IMR-90 (cell line): ENCODE results near the gene TBC1D32. TPM values are rescaled to one million over a fixed set of nuclear protein-coding genes. Genes with fewer than 3 reads are reported as not detected.

Source experiments
- ATAC-seq: fragments of 200-7000 bp; cut with Tn5 transposase; 2 replicates; pipeline ENCODE4 v1.9.1; 2020; ENCODE audit warnings: low read depth, mild to moderate bottlenecking, moderate library complexity
- BruUV-seq: library from RNA; stranded (reverse); fragments of 400-500 nt; replicated peaks from 2 replicates; lab custom pipeline; 2021; lab: Mats Ljungman, UMichigan
- CTCF ChIA-PET: fragments of 300-600 bp; formaldehyde crosslinking; extraction: SDS; loops from one replicate; lab custom pipeline; 2021; ENCODE audit warnings: antibody characterized with exemption; lab: Yijun Ruan, JAX
- POLR2A ChIA-PET: fragments of 300-600 bp; sonication (Branson Sonifier 250); formaldehyde crosslinking; loops from one replicate; lab custom pipeline; 2022; ENCODE audit warnings: antibody characterized with exemption; ENCODE audit not compliant: unreplicated experiment; lab: Charles Lee
- DNase-seq: peaks from one replicate; pipeline ENCODE4 v3.0.0; 2013
- H2AFZ ChIP-seq: replicated peaks from 2 replicates; pipeline ENCODE3; 2013; ENCODE audit warnings: low read length, mild to moderate bottlenecking; ENCODE audit not compliant: poor library complexity
- H2AK5ac ChIP-seq: 2 replicates; pipeline ENCODE4 v1.6.1; 2013; ENCODE audit warnings: low read depth, low read length, inconsistent platforms
- H2AK9ac ChIP-seq: replicated peaks from 2 replicates; pipeline ENCODE3; 2013; ENCODE audit warnings: mild to moderate bottlenecking, low read depth, low read length, moderate library complexity; ENCODE audit not compliant: poor library complexity
- H2BK120ac ChIP-seq: 2 replicates; pipeline ENCODE4 v1.6.1; 2013; ENCODE audit warnings: low read depth, low read length, inconsistent platforms
- H2BK15ac ChIP-seq: 3 replicates; pipeline ENCODE4 v1.6.1; 2013; ENCODE audit warnings: low read depth, low read length, inconsistent platforms
- H2BK20ac ChIP-seq: 2 replicates; pipeline ENCODE4 v1.6.1; 2013; ENCODE audit warnings: low read depth, mild to moderate bottlenecking, inconsistent platforms, low read length, moderate library complexity
- H2BK5ac ChIP-seq: 2 replicates; pipeline ENCODE4 v1.6.1; 2013; ENCODE audit warnings: mild to moderate bottlenecking, low read depth, low read length, inconsistent platforms; ENCODE audit not compliant: poor library complexity, severe bottlenecking
- H3K14ac ChIP-seq: replicated peaks from 2 replicates; pipeline ENCODE4 v1.6.1; 2013; ENCODE audit warnings: low read depth, low read length, inconsistent platforms
- H3K18ac ChIP-seq: 2 replicates; pipeline ENCODE4 v1.6.1; 2013; ENCODE audit warnings: low read depth, low read length, control low read depth
- H3K23ac ChIP-seq: 2 replicates; pipeline ENCODE4 v1.6.1; 2013; ENCODE audit warnings: low read depth, low read length, inconsistent platforms
- H3K27ac ChIP-seq: 2 replicates; pipeline ENCODE4 v1.5.1; 2013; ENCODE audit warnings: mild to moderate bottlenecking, control low read depth, low read length; ENCODE audit not compliant: insufficient read depth
- H3K27me3 ChIP-seq: 2 replicates; pipeline ENCODE4 v1.6.1; 2013; ENCODE audit warnings: low read length; ENCODE audit not compliant: control insufficient read depth, insufficient read depth
- H3K36me3 ChIP-seq: 2 replicates; pipeline ENCODE4 v1.6.1; 2013; ENCODE audit warnings: low read length, mixed read lengths; ENCODE audit not compliant: control insufficient read depth, insufficient read depth
- H3K4ac ChIP-seq: 2 replicates; pipeline ENCODE4 v1.6.1; 2013; ENCODE audit warnings: low read depth, low read length, inconsistent platforms
- H3K4me1 ChIP-seq: 2 replicates; pipeline ENCODE4 v1.6.1; 2013; ENCODE audit warnings: low read length, mixed read lengths; ENCODE audit not compliant: control insufficient read depth, insufficient read depth
- H3K4me2 ChIP-seq: 2 replicates; pipeline ENCODE4 v1.6.1; 2013; ENCODE audit warnings: low read depth, mild to moderate bottlenecking, control low read depth, low read length, moderate library complexity
- H3K4me3 ChIP-seq: 2 replicates; pipeline ENCODE4 v1.5.1; 2013; ENCODE audit warnings: low read depth, mild to moderate bottlenecking, control low read depth, low read length, moderate library complexity; ENCODE audit not compliant: insufficient read depth
- H3K56ac ChIP-seq: 2 replicates; pipeline ENCODE4 v1.6.1; 2013; ENCODE audit warnings: low read length, inconsistent platforms; ENCODE audit not compliant: insufficient read depth; ENCODE audit errors: extremely low read depth
- H3K79me1 ChIP-seq, 2 experiments: 2 replicates each; pipeline ENCODE4 v1.6.1; 2013; ENCODE audit warnings: low read length in 2 of 2, inconsistent platforms in 1 of 2, low read depth in 1 of 2
- H3K9ac ChIP-seq: 2 replicates; pipeline ENCODE4 v1.6.1; 2013; ENCODE audit warnings: low read depth, low read length, control low read depth
- H3K9me1 ChIP-seq: 2 replicates; pipeline ENCODE4 v1.6.1; 2013; ENCODE audit warnings: low read length, inconsistent platforms; ENCODE audit not compliant: insufficient read depth
- H3K9me3 ChIP-seq: 2 replicates; pipeline ENCODE4 v1.6.1; 2013; ENCODE audit warnings: low read length; ENCODE audit not compliant: control insufficient read depth, insufficient read depth
- H4K20me1 ChIP-seq: 2 replicates; pipeline ENCODE4 v1.6.1; 2013; ENCODE audit warnings: low read length, inconsistent platforms; ENCODE audit not compliant: insufficient read depth
- H4K5ac ChIP-seq: 2 replicates; pipeline ENCODE4 v1.6.1; 2013; ENCODE audit warnings: mild to moderate bottlenecking, low read depth, low read length, control low read depth
- H4K8ac ChIP-seq, 2 experiments: 2 replicates each; pipeline ENCODE4 v1.6.1; 2013; ENCODE audit warnings: low read depth in 2 of 2, low read length in 2 of 2, control low read depth in 1 of 2, inconsistent platforms in 1 of 2
- H4K91ac ChIP-seq: 2 replicates; pipeline ENCODE4 v1.6.1; 2013; ENCODE audit warnings: low read depth, low read length, inconsistent platforms; ENCODE audit not compliant: insufficient read depth
- BHLHE40 ChIP-seq: fragments of 150-350 bp; IDR thresholded peaks from 2 replicates; pipeline ENCODE4 v1.6.1; 2016; ENCODE audit warnings: mild to moderate bottlenecking, low read depth, low read length
- CHD1 ChIP-seq: IDR thresholded peaks from 2 replicates; pipeline ENCODE4 v1.6.1; 2012; ENCODE audit warnings: low read depth, low read length, improper control_type of control experiment
- CTCF ChIP-seq: conservative IDR thresholded peaks from 2 replicates; pipeline ENCODE4 v1.5.1; 2012; ENCODE audit warnings: mild to moderate bottlenecking, low read depth, low read length, improper control_type of control experiment
- MAFK ChIP-seq: IDR thresholded peaks from 2 replicates; pipeline ENCODE4 v1.6.1; 2012; ENCODE audit warnings: low read depth, low read length, improper control_type of control experiment
- MAZ ChIP-seq: IDR thresholded peaks from 2 replicates; pipeline ENCODE4 v1.6.1; 2012; ENCODE audit warnings: low read depth, mild to moderate bottlenecking, low read length, improper control_type of control experiment, moderate library complexity, borderline replicate concordance
- MXI1 ChIP-seq: IDR thresholded peaks from 2 replicates; pipeline ENCODE4 v1.6.1; 2012; ENCODE audit warnings: low read depth, mild to moderate bottlenecking, low read length, moderate library complexity, borderline replicate concordance
- NFE2L2 ChIP-seq: fragments of 150-350 bp; IDR thresholded peaks from 2 replicates; pipeline ENCODE4 v1.6.1; 2016; ENCODE audit warnings: low read depth, mild to moderate bottlenecking, low read length
- POLR2A ChIP-seq: IDR thresholded peaks from 2 replicates; pipeline ENCODE4 v1.6.1; 2012; ENCODE audit warnings: mild to moderate bottlenecking, low read depth, low read length
- RFX5 ChIP-seq: IDR thresholded peaks from 2 replicates; pipeline ENCODE4 v1.8.0; 2012; ENCODE audit warnings: low read depth, mild to moderate bottlenecking, low read length, moderate library complexity
- SMC3 ChIP-seq: fragments of 150-350 bp; IDR thresholded peaks from 2 replicates; pipeline ENCODE4 v1.6.1; 2016; ENCODE audit warnings: low read depth, mild to moderate bottlenecking, antibody characterized with exemption, low read length, moderate library complexity
- WGBS, 2 experiments: methylation state at CpG; one replicate each; pipeline versions ENCODE4 v1.1.5 to v1.1.7; 2013; ENCODE audit warnings: missing lambda C conversion rate in 2 of 2; ENCODE audit not compliant: insufficient read length in 1 of 2; ENCODE audit errors: extremely low coverage in 2 of 2; 5-methylcytosine and 5-hydroxymethylcytosine counted together
- dilution Hi-C: fragments of 300-500 bp; cut with HindIII; formaldehyde crosslinking; loops from one replicate; pipeline ENCODE4 v1.14.3; 2018; ENCODE audit warnings: low sequenced_read_pairs; ENCODE audit not compliant: unreplicated experiment
- in situ Hi-C: fragments of 300-500 bp; cut with MboI; formaldehyde crosslinking; loops from 3 replicates; pipeline ENCODE4 v1.14.3; 2019; ENCODE audit warnings: low sequenced_read_pairs, inconsistent platforms, mixed read lengths
- intact Hi-C: fragments of 100-400 bp; cut with micrococcal nuclease; formaldehyde crosslinking; loops from 2 replicates; pipeline ENCODE4 v1.10.0; 2022
- polyA plus RNA-seq, 3 experiments: library from polyadenylated mRNA; depleted of rRNA; stranded (reverse); fragments of >200 nt; gene quantifications; 2 replicates each; pipeline ENCODE4 v1.2.3, GENCODE V29; 2012; ENCODE audit warnings: low replicate concordance in 1 of 3
- total RNA-seq: library from RNA; depleted of rRNA; stranded (reverse); fragments of >200 nt; gene quantifications from 2 replicates; pipeline ENCODE4 v1.2.3, GENCODE V29; 2012
- TF ChIP-seq, protein P1 (sequence below): fragments of 150-350 bp; IDR thresholded peaks from 2 replicates; pipeline ENCODE4 v1.6.1; 2017; ENCODE audit warnings: mild to moderate bottlenecking, antibody characterized with exemption, low read length, low read depth
- TF ChIP-seq, protein P2 (sequence below): fragments of 150-350 bp; IDR thresholded peaks from 2 replicates; pipeline ENCODE4 v1.6.1; 2016; ENCODE audit warnings: low read depth, mild to moderate bottlenecking, low read length, moderate library complexity, borderline replicate concordance

Gene TBC1D32
- total and polyA plus RNA-seq, 2 of the 4 experiments (the other 2 are of a cell fraction), result 3.0 to 7.2 TPM

- H3K14ac ChIP-seq, result no peak overlapping the region
- H2AK5ac ChIP-seq, result no peak overlapping the region
- no peak overlapping the region for H2AFZ ChIP-seq
- no peak overlapping the region for H3K27ac ChIP-seq
- H3K4me3 ChIP-seq, result no peak overlapping the region
- dilution Hi-C loops (no loop called here), intact Hi-C loops (no loop called here), in situ Hi-C loops (no loop called here)
- H3K18ac ChIP-seq, result no peak overlapping the region
- H4K5ac ChIP-seq, result no peak overlapping the region
- CTCF ChIA-PET, result interaction anchor here (1.0 kb wide), 1 partner anchor 31 kb away, joined by 3 read pairs; no protein-coding TSS in a partner anchor
- no peaks in the 10 kb centered on the region for H3K79me1 ChIP-seq
- H3K36me3 ChIP-seq, result no peaks in the 10 kb centered on the region
- H4K20me1 ChIP-seq, result no peaks in the 10 kb centered on the region
- H3K4ac ChIP-seq, result no peak overlapping the region
- H3K9me3 ChIP-seq, result no peaks in the 10 kb centered on the region
- H4K91ac ChIP-seq, result no peak overlapping the region
- no peak overlapping the region for H2AK9ac ChIP-seq
- no peak overlapping the region for H3K9ac ChIP-seq
- DNase-seq, result no peak
- no peak for ATAC-seq
- H3K27me3 ChIP-seq, result no peaks in the 10 kb centered on the region
- no peak overlapping the region for H2BK5ac ChIP-seq
- BruUV-seq, result no TSS peak
- POLR2A ChIA-PET, result no interaction called here
- no peak overlapping the region for H2BK20ac ChIP-seq
- no peak overlapping the region for H4K8ac ChIP-seq
- H3K23ac ChIP-seq, result no peak overlapping the region
- no peak overlapping the region for H2BK120ac ChIP-seq
- no peak for TF ChIP-seq SMC3
- no peak for TF ChIP-seq MAFK
- TF ChIP-seq POLR2A, result no peak
- no peak for TF ChIP-seq MAZ
- no peak for TF ChIP-seq NFE2L2
- TF ChIP-seq BHLHE40, result no peak
- TF ChIP-seq, protein P1, sequence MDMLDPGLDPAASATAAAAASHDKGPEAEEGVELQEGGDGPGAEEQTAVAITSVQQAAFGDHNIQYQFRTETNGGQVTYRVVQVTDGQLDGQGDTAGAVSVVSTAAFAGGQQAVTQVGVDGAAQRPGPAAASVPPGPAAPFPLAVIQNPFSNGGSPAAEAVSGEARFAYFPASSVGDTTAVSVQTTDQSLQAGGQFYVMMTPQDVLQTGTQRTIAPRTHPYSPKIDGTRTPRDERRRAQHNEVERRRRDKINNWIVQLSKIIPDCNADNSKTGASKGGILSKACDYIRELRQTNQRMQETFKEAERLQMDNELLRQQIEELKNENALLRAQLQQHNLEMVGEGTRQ, result no peak
- TF ChIP-seq, protein P2, sequence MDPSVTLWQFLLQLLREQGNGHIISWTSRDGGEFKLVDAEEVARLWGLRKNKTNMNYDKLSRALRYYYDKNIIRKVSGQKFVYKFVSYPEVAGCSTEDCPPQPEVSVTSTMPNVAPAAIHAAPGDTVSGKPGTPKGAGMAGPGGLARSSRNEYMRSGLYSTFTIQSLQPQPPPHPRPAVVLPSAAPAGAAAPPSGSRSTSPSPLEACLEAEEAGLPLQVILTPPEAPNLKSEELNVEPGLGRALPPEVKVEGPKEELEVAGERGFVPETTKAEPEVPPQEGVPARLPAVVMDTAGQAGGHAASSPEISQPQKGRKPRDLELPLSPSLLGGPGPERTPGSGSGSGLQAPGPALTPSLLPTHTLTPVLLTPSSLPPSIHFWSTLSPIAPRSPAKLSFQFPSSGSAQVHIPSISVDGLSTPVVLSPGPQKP, result no peak
- TF ChIP-seq CTCF, result no peak
- no peak for TF ChIP-seq CHD1
- TF ChIP-seq RFX5, result no peak
- no peak for TF ChIP-seq MXI1
- H3K56ac ChIP-seq, result no peak overlapping the region
- H3K4me2 ChIP-seq, result no peak overlapping the region
- H2BK15ac ChIP-seq, result no peak overlapping the region
- no peaks in the 10 kb centered on the region for H3K9me1 ChIP-seq
- WGBS, 2 experiments, result 0% methylated on average over 1 of the region's 3 CpGs; no CpG with 5 or more reads in 1 of the 2 experiments
- no peaks in the 10 kb centered on the region for H3K4me1 ChIP-seq
Measured at GRCh38 chr6:121086876-121087275, 247.4 kb downstream of the TBC1D32 start.
